HL-60/S4 treated with phorbol 12-myristate 13-acetate at 8.2 ng/mL for 4 days and 3 days (cell line): ENCODE measurements around the gene ALOX5AP.

Source experiments
- in situ Hi-C: fragments of 300-500 bp; cut with MboI; formaldehyde crosslinking; loops from 2 replicates; pipeline ENCODE4 v1.15.0; 2022; ENCODE audit warnings: low sequenced_read_pairs

The ALOX5AP gene

DNA sequence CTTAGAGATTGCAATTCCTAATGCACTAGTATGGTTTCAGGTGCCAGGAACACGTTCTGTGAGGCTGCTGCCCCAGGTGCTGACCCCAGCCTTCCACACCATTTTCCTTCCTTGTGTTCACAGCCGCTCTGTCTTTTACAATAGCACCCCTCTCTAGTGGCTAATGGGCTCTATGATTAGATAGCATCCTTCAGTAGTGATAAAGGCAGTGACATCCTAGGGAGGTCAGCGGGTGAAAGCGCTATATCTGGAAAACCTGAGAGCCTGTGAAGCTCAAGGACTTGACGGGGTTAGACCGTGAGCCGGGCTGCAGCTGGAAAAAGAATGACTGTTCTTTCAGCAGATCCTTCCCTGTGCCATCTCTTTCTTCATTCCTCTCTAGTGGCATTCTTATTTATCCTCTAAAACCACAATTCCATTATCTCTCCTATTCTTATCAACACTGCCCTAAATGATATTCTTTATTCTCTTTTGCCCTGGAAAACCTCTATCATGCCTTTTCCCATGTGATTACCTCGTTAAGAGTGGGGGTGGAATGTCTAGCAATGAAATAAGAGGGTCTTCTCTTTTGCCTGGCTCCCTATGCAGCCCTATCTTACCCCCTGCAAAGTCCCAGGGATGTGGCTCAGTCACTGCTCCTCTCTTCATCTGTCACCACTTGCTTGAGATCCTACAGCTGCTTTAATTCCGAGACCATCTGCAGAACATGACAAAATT is 21.8 kb downstream of the ALOX5AP start:
- in situ Hi-C loops = no loop called here

DNA sequence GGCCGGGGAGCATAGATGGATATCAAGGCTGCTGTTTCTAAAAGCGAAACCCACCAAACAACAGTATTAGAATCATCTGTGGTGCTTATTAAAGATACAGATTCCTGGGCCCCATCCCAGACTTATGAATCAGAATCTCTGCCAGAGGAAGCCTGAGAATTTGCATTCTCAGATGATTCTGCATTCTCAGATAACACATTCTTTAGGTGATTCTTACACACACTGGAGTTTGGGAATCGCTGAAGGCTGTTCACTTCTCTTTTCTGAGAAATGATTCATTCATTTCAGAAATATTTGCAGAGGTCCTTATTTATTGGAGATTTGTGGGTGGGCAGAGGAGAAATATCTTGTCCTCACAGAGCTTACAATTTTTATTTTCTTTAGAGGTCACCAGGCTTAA is 24.4 kb downstream of the ALOX5AP start:
- in situ Hi-C loops = no loop called here

DNA sequence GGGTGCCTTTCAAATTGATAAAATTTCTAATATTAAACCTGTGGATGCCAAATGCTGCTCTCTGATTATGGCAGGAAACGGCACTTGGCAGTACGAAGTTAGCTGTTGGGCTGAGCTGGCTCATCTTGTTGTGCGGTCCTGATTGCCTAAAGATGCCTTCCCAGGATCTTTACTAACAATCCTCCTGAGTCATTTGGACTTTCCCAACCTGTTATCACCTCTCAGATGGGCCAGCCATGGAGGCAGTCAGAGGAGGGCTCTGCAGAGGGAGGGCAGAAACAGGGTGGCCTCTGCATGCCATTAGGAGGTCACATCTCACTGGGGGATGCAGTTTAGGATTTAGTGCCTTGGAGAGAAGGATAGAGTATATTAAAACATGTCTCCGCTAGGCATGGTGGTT is 27.3 kb downstream of the ALOX5AP start:
- in situ Hi-C loops = no loop called here

DNA sequence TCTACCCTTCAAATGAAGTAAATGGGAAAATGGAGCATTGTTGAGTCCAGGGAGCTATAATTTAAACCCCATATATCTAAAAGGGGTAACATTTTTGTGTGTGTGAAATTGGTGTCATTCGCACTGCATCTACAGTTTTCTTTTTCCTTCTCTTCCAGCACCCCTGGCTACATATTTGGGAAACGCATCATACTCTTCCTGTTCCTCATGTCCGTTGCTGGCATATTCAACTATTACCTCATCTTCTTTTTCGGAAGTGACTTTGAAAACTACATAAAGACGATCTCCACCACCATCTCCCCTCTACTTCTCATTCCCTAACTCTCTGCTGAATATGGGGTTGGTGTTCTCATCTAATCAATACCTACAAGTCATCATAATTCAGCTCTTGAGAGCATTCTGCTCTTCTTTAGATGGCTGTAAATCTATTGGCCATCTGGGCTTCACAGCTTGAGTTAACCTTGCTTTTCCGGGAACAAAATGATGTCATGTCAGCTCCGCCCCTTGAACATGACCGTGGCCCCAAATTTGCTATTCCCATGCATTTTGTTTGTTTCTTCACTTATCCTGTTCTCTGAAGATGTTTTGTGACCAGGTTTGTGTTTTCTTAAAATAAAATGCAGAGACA is 28.6 kb downstream of the ALOX5AP start:
- in situ Hi-C loops = no loop called here

DNA sequence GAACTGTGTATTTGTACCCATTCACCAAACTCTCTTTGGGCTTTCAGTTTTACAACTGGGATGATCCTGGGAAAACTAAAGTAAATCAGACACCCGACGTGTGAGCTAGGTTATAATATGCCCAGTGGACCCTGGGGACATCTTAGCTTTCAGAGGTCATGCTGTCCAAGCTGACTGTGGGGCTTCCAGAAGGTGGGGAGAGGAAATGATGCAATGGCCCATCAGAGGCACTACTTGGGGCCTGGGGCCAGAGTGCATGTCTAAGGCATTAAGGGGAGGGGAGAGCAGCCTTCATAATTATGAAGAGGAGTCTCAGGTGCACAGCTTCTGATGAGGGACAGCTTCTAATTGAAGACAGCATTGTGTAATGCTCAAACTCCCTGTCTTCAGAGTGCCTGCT is 30.9 kb downstream of the ALOX5AP start:
- in situ Hi-C loops = no loop called here

DNA sequence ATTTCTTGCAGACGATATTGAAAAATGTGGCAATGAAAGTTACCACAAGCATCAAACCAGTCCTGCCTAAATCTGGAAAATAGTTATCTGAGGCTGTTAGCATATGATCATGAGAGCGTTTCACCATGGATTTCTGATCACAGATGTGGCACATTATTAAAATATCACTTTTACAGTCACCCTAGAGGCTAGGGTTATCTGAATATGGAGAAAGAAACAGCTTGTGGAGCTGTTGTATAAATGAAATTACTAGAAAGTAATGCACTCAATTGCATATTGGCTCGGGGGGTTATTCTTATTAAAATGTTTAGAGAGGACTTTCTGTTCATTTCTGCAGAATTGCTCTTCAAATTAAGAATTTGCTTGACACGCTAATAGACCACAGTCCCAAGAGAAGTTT is 35.6 kb downstream of the ALOX5AP start:
- in situ Hi-C loops = no loop called here

DNA sequence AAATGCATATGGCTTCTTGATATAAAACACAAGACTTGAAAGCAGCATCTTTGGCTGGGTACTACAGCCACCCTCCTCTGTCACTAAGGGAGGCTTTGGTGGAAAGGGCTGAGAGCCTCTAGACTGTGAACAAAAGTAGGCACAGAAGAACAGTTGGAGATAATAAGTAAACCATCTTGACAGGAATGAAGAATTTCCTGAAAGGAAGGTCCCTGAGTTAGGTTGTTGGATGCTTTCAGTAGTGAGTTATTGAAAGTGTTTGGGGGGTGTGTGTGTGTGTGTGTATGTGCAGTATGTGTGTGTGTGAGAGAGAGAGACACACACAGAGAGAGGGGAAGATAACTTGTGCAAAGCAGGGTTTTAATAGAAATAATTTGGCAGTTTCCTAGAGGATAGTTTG is 38.2 kb downstream of the ALOX5AP start:
- in situ Hi-C loops = no loop called here

DNA sequence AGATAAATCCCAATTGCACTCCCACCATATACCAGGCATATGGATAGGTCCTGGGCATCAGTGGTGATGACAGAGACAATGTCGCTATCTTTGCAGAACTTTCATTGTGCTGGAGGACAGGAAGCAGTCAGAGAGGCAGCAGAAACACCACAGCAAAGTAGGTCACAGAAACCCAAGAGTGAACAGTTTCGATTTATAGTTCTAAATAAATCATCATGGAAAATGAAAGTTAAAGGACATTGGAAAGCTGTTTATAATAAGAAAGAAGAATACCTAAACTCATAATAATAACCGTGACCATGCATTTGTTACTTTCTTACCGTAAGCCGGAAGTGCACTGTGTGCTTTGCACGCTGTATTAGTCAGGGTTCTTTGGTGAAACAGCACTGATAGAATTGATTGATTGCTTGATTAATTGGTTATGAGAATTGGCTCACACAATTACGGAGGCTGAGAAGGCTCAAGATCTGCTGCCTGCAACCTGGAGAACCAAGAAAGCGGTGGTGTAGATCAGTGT is 38.9 kb downstream of the ALOX5AP start:
- in situ Hi-C loops = no loop called here

DNA sequence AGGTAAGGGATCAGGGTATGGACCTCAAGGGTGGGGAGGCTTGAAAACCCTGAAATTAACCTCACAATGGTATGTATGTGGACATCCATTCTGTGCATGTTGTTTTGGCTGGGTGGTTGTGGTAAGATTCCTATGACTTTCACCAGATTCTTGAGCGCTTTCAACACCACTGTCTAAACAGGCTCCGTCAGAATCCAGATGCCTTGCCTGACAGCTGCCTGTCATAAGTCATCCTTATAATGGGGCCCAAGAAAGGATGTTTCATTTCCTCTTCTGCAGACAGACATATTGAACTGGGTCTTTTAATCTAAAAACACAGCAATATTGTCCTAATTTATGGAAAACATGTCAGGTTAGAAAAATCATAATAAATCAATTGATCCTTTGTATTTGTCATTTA is 41.3 kb downstream of the ALOX5AP start:
- in situ Hi-C loops = no loop called here

DNA sequence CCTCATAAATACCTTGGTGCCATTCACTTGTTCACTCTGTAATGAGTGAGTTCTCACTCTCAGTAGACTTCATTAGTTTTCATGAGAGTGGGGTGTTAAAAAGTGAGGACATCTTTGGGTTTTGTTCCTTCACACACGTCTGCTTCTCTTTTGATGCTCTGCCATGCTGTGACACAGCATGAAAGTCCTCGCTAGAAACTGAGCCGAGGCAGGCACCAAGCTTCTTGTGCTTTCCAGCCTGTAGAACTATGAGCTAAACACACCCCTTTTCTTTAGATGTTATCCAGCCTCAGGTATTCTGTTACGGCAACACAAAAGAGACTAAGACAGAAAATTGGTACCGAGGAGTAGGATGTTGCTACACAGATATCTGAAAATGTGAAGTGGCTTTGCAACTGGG is 43.7 kb downstream of the ALOX5AP start:
- in situ Hi-C loops = no loop called here

DNA sequence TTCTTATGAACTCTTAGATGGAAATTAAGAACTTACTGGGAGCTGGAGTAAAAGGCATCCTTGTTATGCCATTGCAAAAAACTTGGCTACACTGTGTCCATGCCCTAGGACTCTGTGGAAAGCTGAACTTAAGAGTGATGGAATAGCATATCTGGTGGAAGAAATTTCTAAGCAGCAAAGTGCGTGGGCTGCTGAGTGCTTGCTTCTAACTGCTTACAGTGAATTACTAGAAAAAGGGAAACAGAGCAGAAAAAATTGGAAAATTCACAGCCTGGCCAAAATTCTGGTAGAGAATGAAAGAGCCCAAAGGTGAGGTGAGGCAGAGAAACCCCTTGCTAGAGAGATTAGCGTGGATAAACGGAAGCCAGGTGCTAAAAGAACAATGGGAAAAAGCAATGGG is 44.3 kb downstream of the ALOX5AP start:
- in situ Hi-C loops = no loop called here

DNA sequence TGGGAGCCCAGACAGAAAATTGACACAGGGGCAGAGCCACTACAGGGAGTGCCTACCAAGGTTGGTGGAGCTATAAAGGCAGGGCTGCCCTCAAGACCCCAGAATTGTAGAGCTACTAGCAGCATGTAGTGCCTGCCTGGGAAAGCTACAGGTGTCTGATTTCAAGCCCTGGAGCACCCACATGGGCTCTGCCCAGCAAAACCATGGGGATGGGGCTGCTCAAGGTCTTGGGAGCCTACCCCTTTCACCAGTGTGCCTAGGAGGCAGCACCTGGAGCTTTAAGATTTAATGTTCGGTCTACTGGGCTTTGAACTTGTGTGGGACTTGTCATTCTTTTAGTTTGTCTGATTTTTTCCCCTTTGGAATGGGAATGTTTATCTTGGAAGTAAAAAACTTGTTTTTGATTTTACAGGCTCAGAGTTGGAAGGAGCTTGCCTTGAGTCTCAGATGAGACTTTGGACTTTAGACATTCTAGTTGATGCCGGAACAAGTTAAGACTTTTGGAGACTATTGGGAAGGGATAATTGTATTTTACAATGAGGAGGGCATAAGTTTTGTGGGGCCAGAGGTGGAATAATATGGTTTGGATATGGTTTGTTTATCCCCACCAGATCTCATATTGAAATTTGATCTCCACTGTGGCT is 45.1 kb downstream of the ALOX5AP start:
- in situ Hi-C loops = no loop called here

DNA sequence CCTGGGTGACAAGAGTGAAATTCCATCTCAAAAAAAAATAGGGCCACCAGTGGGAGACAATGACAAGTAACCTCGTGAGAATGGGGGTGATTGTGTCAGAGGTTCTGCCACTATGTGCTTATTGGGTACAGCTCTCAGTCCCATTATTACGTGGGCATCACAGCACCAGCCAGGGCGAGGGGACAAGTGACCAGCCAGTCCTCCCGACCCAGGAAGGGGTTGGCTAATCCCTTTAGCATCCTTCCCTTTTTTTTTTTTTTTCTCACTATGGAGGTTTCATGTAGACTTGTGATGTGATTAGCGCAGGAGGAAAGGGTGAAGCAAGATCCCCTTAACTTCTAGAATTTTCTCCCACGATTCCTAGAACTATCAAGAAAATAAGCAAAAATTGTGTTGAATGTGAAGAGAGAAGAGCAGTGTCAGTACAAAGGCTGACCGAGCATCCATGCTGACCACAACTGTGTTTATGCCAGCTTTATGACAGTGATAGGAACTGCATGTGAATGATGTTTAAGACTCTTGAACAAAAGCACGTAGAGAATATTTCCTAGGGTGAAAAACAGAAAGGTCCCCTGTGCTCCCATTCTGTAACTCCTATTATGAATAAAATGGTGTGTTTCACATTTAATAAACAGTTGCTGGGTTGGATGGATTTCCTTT is 50.0 kb downstream of the ALOX5AP start:
- in situ Hi-C loops = no loop called here

DNA sequence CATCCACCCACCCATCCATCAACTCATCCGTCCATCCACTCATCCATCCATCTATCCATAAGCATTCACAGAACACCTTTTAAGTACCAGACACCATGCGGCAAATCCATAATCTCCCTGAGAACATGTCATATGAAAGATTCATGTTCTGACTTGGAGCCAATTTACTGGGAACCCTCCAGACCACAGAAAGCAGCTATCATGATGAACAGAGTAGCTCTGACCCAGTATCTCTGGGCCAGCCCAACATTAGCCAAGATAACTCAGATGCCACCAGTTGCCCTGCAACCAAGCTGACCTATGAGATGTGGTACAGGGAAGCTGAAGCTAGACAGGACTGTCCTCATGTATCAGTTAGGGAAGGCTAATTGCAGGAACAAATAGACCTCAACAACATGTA is 51.3 kb downstream of the ALOX5AP start:
- in situ Hi-C loops = no loop called here

DNA sequence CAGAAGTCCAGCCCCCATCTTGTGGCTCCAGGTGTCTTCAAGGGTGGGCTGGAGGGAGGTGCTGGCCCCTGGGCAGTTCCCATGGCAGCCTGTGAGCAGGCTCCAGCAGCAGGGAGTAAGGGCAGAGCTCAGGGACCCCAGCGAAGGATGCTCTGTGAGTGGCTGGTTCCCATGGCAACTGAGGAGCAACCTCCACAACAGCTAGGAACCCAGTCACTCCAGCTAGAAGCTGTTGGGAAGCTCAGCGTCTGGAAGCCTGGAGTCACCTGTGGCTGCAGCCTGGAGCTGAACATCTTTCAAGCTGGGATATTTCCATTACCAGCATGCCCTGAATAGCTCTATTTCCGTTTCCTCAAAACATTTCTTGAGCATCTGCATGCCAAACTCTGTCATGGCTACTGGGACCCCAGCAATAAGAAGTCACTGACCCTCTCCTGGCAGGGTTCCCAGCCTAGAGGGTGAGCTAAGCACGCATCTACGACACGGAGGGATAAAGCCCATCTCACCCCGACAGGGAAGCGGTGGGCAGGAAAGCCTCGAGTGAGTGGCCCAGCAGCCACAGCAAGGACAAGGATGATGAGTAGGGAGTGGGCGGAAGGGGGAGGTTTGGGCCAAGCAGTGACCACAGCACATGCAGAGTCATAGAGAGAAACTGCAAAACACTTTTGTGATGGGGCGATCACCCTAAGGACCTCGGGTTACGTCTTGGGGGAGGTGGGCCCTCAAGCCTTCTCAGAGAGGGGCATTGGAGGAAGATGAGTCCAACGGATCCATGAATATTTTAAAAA is 52.6 kb downstream of the ALOX5AP start:
- in situ Hi-C loops = no loop called here

DNA sequence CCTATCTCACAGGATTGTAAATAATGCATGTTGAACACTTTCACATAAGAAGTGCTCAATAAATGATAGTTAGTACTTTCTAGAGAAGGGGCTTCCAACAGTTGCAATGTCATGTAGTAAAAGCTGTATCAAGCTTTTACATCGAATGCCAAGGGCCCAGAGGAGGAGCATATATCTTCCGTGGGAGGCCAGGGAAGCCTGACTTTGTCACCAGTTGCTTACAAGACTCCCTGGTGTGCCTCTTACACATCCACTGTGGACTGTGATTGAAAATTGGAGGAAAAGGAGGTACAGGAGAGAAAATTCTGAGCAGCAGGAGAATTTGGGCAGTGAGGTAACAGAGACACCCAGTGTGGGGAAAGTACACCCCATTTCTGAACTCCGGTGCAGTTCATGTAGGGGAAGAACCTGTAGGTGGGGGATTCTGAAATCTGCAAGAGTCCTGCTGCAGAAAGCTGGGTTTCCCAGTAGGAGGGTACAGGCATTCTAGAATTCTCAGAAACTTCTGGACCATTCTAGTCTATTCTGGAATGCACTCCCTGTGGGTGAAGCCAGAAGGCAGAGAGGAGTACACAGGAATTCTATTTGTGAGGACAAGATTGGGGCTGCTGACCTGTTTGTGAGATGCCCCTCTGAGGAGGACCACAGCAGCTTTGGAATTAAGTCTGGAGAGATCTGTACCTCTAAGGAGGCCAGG is 54.0 kb downstream of the ALOX5AP start:
- in situ Hi-C loops = no loop called here

DNA sequence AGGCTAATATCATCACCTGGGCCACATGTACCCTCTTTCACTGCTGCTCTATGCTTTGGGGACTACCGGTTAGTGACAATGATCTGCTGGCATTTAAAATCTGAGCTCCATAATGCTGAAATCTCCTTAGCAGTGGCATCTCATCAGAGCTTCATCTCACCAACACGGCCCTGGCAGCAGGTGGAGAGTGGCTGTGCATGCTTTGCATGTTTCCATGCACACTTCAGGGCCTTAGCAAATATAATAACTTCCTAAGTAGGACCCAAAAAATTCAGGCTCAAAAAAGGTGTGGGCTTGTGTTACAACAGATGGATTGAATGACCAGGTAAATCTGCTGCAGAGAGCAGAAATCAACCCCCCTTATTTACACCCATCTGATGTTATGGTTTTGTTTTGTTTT is 55.2 kb downstream of the ALOX5AP start:
- in situ Hi-C loops = no loop called here

DNA sequence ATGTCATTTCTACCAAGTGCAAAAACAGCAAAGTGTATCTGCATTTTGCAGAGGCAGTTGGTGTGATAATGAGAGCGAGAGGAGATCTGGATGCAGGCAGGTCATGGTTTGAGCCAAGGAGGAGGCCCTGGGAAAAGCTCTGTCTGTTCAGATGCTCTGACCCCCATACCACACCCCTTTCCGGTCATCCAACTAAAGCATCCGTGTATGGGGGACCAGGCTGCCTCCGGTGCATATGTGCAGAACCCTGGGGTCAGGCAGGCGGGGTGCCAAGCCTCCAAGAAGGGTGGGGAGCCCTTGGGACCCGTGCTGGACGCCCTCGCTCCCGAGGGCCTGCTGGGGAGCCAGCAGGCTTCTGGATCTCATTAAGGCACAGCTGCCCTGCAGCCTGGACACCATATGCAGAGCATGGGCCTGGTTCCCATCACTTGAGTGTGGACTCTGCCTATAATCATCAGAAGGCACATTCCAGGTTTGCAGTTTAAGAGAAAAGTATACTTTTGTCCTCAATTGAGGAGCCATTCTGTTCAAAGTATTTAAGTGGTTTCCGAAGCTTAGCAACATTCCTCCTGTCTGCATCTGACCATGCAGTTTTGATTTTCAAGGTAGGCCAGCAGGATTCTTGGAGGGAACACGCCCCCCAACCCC is 56.1 kb downstream of the ALOX5AP start:
- in situ Hi-C loops = no loop called here

DNA sequence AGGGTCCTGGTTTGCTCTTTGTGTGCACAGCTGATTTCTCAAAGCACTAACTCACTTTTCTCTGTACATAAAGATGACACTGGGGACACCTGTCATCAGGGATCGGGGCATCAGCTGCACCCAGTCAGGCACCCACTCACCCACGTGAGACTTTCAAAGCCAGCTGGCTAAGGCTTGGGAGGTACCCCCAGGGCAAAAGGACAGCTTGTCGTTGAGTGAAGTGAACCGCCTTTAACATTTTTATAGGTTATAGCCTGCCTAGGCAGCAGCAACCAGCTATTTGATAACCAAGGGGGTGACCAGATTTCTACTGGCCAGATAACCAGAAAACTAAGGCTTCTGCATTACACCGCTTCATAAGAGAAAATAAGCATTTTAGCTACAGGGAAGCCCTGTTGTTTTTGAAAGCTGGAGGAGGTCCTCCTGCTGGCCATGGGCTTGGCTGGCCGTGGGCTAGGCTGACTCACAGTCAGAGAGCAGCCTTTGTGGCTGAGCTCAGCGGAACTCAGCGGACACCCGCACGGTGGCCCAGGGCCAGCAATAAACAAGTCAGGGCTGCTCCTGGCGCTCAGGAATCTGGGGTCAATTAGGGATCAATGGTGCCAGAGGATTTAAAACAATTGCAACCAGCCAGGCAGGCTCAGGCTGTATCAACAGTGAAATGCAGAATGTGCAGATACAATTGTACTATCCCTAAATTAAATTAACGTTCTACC is 57.1 kb downstream of the ALOX5AP start:
- in situ Hi-C loops = no loop called here
